WTC11 (cell line): ENCODE results near the gene CREBBP. TPM values are rescaled to one million over a fixed set of nuclear protein-coding genes. Genes with fewer than 3 reads are reported as not detected.

Experiments used
- ATAC-seq: fragments of 200-7000 bp; cut with Tn5 transposase; 2 replicates; pipeline ENCODE4 v1.10.0; 2021; ENCODE audit warnings: mild to moderate bottlenecking, moderate library complexity
- CTCF ChIA-PET: fragments of 300-600 bp; sonication (Branson Sonifier 250); formaldehyde crosslinking; loops from one replicate; lab custom pipeline; 2021; ENCODE audit warnings: antibody characterized with exemption; lab: Charles Lee
- POLR2A ChIA-PET: fragments of 350-600 bp; sonication (Branson Sonifier 250); formaldehyde crosslinking; loops from one replicate; lab custom pipeline; 2021; ENCODE audit warnings: antibody characterized with exemption; lab: Charles Lee
- DNase-seq: peaks from one replicate; pipeline ENCODE4 v3.0.0; 2021; ENCODE audit warnings: low spot score
- H3K27ac Mint-ChIP-seq: 2 replicates; pipeline ENCODE4 v1.8.0; 2021; ENCODE audit warnings: mixed read lengths
- H3K27me3 Mint-ChIP-seq: 2 replicates; pipeline ENCODE4 v1.8.0; 2021; ENCODE audit warnings: low read depth, mild to moderate bottlenecking, moderate library complexity, mixed read lengths
- H3K36me3 Mint-ChIP-seq: 2 replicates; pipeline ENCODE4 v1.8.0; 2021; ENCODE audit warnings: mixed read lengths
- H3K4me1 Mint-ChIP-seq: 2 replicates; pipeline ENCODE4 v1.8.0; 2022; ENCODE audit warnings: mixed read lengths
- H3K4me3 Mint-ChIP-seq: 2 replicates; pipeline ENCODE4 v1.8.0; 2021; ENCODE audit warnings: mild to moderate bottlenecking, moderate library complexity, mixed read lengths
- H3K9me3 Mint-ChIP-seq: 2 replicates; pipeline ENCODE4 v1.8.0; 2021; ENCODE audit warnings: mixed read lengths
- E2F4 ChIP-seq: sonication (generic); formaldehyde crosslinking; IDR thresholded peaks from 2 replicates; pipeline ENCODE4 v1.8.1; 2022; ENCODE audit warnings: low read depth, mild to moderate bottlenecking, moderate library complexity, missing genetic modification reagents, borderline replicate concordance
- ESRRA ChIP-seq: sonication (generic); formaldehyde crosslinking; IDR thresholded peaks from 2 replicates; pipeline ENCODE4 v1.8.1; 2022; ENCODE audit warnings: mild to moderate bottlenecking, missing genetic modification reagents, borderline replicate concordance
- GRHL2 ChIP-seq: fragments of 250-450 bp; sonication (Bioruptor Pico); IDR thresholded peaks from 2 replicates; pipeline ENCODE4 v1.8.0; 2022; ENCODE audit warnings: mild to moderate bottlenecking, moderate library complexity; ENCODE audit not compliant: insufficient replicate concordance, severe bottlenecking
- GTF2I ChIP-seq: fragments of 250-450 bp; sonication (Bioruptor Pico); conservative IDR thresholded peaks from 2 replicates; pipeline ENCODE4 v1.4.0; 2021; ENCODE audit warnings: mild to moderate bottlenecking
- NFE2L1 ChIP-seq: sonication (generic); formaldehyde crosslinking; IDR thresholded peaks from 2 replicates; pipeline ENCODE4 v1.8.1; 2023; ENCODE audit warnings: missing genetic modification reagents
- NFYB ChIP-seq: sonication (generic); formaldehyde crosslinking; conservative IDR thresholded peaks from 2 replicates; pipeline ENCODE4 v1.8.0; 2022; ENCODE audit warnings: low read depth, missing genetic modification reagents
- NR1H2 ChIP-seq: sonication (generic); formaldehyde crosslinking; IDR thresholded peaks from 2 replicates; pipeline ENCODE4 v1.9.0; 2021; ENCODE audit warnings: mild to moderate bottlenecking, moderate library complexity, missing genetic modification reagents
- PRDM15 ChIP-seq: sonication (generic); formaldehyde crosslinking; IDR thresholded peaks from 2 replicates; pipeline ENCODE4 v1.8.0; 2022; ENCODE audit warnings: missing genetic modification reagents
- SMAD3 ChIP-seq: sonication (generic); formaldehyde crosslinking; IDR thresholded peaks from 2 replicates; pipeline ENCODE4 v1.8.0; 2022; ENCODE audit warnings: missing genetic modification reagents, mild to moderate bottlenecking, borderline replicate concordance
- SOX15 ChIP-seq: fragments of 250-450 bp; sonication (Bioruptor Pico); IDR thresholded peaks from 2 replicates; pipeline ENCODE4 v1.9.0; 2021; ENCODE audit warnings: mild to moderate bottlenecking
- STAT6 ChIP-seq: sonication (generic); formaldehyde crosslinking; conservative IDR thresholded peaks from 2 replicates; pipeline ENCODE4 v1.8.1; 2023; ENCODE audit warnings: mild to moderate bottlenecking, low read depth, missing genetic modification reagents, moderate library complexity
- ZMAT4 ChIP-seq: fragments of 250-450 bp; sonication (Bioruptor Pico); IDR thresholded peaks from 2 replicates; pipeline ENCODE4 v1.9.0; 2021; ENCODE audit warnings: mild to moderate bottlenecking
- ZNF138 ChIP-seq: sonication (generic); formaldehyde crosslinking; conservative IDR thresholded peaks from 2 replicates; pipeline ENCODE4 v1.8.1; 2022; ENCODE audit warnings: mild to moderate bottlenecking, moderate library complexity, missing genetic modification reagents
- ZNF423 ChIP-seq: fragments of 250-450 bp; sonication (Bioruptor Pico); IDR thresholded peaks from 2 replicates; pipeline ENCODE4 v2.1.2; 2022; ENCODE audit warnings: mild to moderate bottlenecking, moderate library complexity
- total RNA-seq: library from RNA; stranded (reverse); gene quantifications from 3 replicates; pipeline ENCODE4 v1.2.3, GENCODE V29; 2021
- TF ChIP-seq, protein P1 (sequence below): sonication (generic); formaldehyde crosslinking; IDR thresholded peaks from 2 replicates; pipeline ENCODE4 v1.8.1; 2023; ENCODE audit warnings: mild to moderate bottlenecking, missing genetic modification reagents
- TF ChIP-seq, protein P2 (sequence below): sonication (generic); formaldehyde crosslinking; IDR thresholded peaks from 2 replicates; pipeline ENCODE4 v1.8.0; 2022; ENCODE audit warnings: mild to moderate bottlenecking, missing genetic modification reagents
- TF ChIP-seq, protein P3 (sequence below): sonication (generic); formaldehyde crosslinking; IDR thresholded peaks from 2 replicates; pipeline ENCODE4 v1.8.0; 2022; ENCODE audit warnings: mild to moderate bottlenecking, missing genetic modification reagents

Gene CREBBP
- total RNA-seq, 1 experiment from 2014 or later = 49.6 TPM

DNA sequence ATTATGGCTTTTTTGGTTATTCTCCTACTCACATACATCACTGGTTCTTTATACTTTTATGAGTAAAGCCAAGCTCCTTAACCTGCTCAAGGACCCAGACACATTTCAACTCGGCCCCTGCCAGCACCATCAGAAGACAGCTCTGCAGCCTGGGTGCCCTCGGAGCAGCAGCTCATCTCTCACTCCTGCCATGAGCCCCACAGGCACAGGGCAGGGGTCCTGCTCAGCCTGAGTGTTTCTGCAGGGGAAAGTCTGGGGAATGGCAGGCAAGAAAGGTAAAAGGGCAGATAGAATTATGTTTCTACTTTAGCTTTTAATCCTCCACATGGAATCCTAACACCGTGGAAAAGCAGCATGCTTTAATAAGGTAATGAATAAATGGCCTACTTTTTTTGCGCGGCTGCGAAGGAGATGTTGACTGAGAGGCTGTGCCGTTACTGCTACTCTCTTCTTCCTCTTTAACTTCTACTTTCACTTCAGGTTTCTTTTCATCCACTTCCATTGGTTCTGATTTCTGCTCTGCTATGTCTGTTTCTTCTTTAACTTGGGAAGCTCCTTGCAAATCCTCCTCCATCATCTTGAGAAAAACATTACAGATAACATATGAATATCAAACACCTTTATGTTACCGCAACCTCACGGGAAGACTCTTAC lies 113.1 kb downstream of the CREBBP start:
- CTCF ChIA-PET = no interaction called here
- no peaks in the 10 kb centered on the region for H3K9me3 Mint-ChIP-seq
- peaks cover 49% of the 10 kb centered on the region for H3K36me3 Mint-ChIP-seq
- no peak overlapping the region for H3K27ac Mint-ChIP-seq
- DNase-seq (no peak), ATAC-seq (no peak)
- no peaks in the 10 kb centered on the region for H3K4me1 Mint-ChIP-seq
- TF ChIP-seq GTF2I = no peak
- H3K27me3 Mint-ChIP-seq = no peaks in the 10 kb centered on the region
- no peak overlapping the region for H3K4me3 Mint-ChIP-seq
- POLR2A ChIA-PET = no interaction called here

GRCh38 chr16:3766177-3766576 lies 114.3 kb downstream of the CREBBP start:
- Mint-ChIP-seq H3K4me1 (no peaks in the 10 kb centered on the region), H3K27me3 (no peaks in the 10 kb centered on the region), H3K27ac (no peak overlapping the region), H3K4me3 (no peak overlapping the region), H3K36me3 (peaks cover 56% of the 10 kb centered on the region), H3K9me3 (no peaks in the 10 kb centered on the region)
- ChIA-PET CTCF (interaction anchor here (0.5 kb wide), 1 partner anchor 321 kb away, joined by 4 read pairs; no protein-coding TSS in a partner anchor), POLR2A (no interaction called here)
- no peak for DNase-seq
- no peak for ATAC-seq
- TF ChIP-seq, protein P1, sequence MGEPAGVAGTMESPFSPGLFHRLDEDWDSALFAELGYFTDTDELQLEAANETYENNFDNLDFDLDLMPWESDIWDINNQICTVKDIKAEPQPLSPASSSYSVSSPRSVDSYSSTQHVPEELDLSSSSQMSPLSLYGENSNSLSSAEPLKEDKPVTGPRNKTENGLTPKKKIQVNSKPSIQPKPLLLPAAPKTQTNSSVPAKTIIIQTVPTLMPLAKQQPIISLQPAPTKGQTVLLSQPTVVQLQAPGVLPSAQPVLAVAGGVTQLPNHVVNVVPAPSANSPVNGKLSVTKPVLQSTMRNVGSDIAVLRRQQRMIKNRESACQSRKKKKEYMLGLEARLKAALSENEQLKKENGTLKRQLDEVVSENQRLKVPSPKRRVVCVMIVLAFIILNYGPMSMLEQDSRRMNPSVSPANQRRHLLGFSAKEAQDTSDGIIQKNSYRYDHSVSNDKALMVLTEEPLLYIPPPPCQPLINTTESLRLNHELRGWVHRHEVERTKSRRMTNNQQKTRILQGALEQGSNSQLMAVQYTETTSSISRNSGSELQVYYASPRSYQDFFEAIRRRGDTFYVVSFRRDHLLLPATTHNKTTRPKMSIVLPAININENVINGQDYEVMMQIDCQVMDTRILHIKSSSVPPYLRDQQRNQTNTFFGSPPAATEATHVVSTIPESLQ (CRISPR knock-in tag) = no peak
- TF ChIP-seq NR1H2 (CRISPR knock-in tag) (no peak), PRDM15 (CRISPR knock-in tag) (no peak), STAT6 (CRISPR knock-in tag) (no peak), SOX15 (CRISPR knock-in tag) (no peak), ZNF423 (no peak), SMAD3 (CRISPR knock-in tag) (no peak), NFYB (no peak), ESRRA (no peak), ZNF138 (CRISPR knock-in tag) (no peak), E2F4 (CRISPR knock-in tag) (no peak), NFE2L1 (no peak), ZMAT4 (no peak), GRHL2 (CRISPR knock-in tag) (no peak)
- TF ChIP-seq, protein P2, sequence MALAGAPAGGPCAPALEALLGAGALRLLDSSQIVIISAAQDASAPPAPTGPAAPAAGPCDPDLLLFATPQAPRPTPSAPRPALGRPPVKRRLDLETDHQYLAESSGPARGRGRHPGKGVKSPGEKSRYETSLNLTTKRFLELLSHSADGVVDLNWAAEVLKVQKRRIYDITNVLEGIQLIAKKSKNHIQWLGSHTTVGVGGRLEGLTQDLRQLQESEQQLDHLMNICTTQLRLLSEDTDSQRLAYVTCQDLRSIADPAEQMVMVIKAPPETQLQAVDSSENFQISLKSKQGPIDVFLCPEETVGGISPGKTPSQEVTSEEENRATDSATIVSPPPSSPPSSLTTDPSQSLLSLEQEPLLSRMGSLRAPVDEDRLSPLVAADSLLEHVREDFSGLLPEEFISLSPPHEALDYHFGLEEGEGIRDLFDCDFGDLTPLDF = no peak
- TF ChIP-seq, protein P3, sequence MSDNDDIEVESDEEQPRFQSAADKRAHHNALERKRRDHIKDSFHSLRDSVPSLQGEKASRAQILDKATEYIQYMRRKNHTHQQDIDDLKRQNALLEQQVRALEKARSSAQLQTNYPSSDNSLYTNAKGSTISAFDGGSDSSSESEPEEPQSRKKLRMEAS (CRISPR knock-in tag) = no peak
